SU-DHL-6 (cell line): ENCODE results near the gene HNRNPL.

Source experiments
- H2AFZ ChIP-seq: fragments of 200-600 bp; sonication (generic); 2 replicates; pipeline ENCODE4 v1.6.1; 2014; ENCODE audit warnings: low read depth, mild to moderate bottlenecking, moderate library complexity, mixed read lengths, antibody characterized with exemption, low read length; ENCODE audit not compliant: severe bottlenecking
- H3F3A ChIP-seq: fragments of 200-600 bp; shearing (Covaris generic); 2 replicates; pipeline ENCODE4 v1.6.0; 2016; ENCODE audit warnings: antibody characterized with exemption, mild to moderate bottlenecking; ENCODE audit not compliant: insufficient read depth
- H3K27ac ChIP-seq: fragments of 200-600 bp; sonication (generic); 2 replicates; pipeline ENCODE4 v1.5.1; 2016; ENCODE audit warnings: low read depth, mild to moderate bottlenecking, low read length, moderate library complexity, mixed read lengths
- H3K27me3 ChIP-seq: fragments of 200-600 bp; sonication (generic), shearing (Covaris generic); 2 replicates; pipeline ENCODE4 v1.6.0; 2014; ENCODE audit warnings: mild to moderate bottlenecking, low read length
- H3K36me3 ChIP-seq: fragments of 200-600 bp; sonication (generic); 2 replicates; pipeline ENCODE4 v1.6.1; 2014; ENCODE audit warnings: mild to moderate bottlenecking, low read length, mixed read lengths
- H3K4me2 ChIP-seq: fragments of 300-600, 200-600 bp; shearing (Covaris generic), sonication (generic); 2 replicates; pipeline ENCODE4 v1.6.0; 2014; ENCODE audit warnings: low read length, low read depth, mild to moderate bottlenecking; ENCODE audit not compliant: poor library complexity, severe bottlenecking
- H3K4me3 ChIP-seq: fragments of 200-600 bp; sonication (generic); 2 replicates; pipeline ENCODE4 v1.5.1; 2014; ENCODE audit warnings: antibody characterized with exemption, low read length, mild to moderate bottlenecking, mixed read lengths; ENCODE audit not compliant: insufficient read depth, poor library complexity, severe bottlenecking
- H3K79me2 ChIP-seq: fragments of 200-600 bp; sonication (generic); 2 replicates; pipeline ENCODE4 v1.6.1; 2014; ENCODE audit warnings: mild to moderate bottlenecking, low read length, moderate library complexity; ENCODE audit not compliant: insufficient read depth
- H3K9ac ChIP-seq: fragments of 200-600 bp; sonication (generic); 2 replicates; pipeline ENCODE4 v1.7.0; 2014; ENCODE audit warnings: mild to moderate bottlenecking, low read length
- H3K9me2 ChIP-seq: fragments of 200-600 bp; sonication (generic); replicated peaks from 2 replicates; pipeline ENCODE4 v1.6.1; 2014; ENCODE audit warnings: low read length; ENCODE audit not compliant: insufficient read depth
- H3K9me3 ChIP-seq: fragments of 200-600 bp; sonication (generic); 2 replicates; pipeline ENCODE4 v1.6.1; 2014; ENCODE audit warnings: low read length, mixed read lengths; ENCODE audit not compliant: insufficient read depth
- H4K20me1 ChIP-seq: fragments of 200-600 bp; sonication (generic); 2 replicates; pipeline ENCODE4 v1.6.1; 2014; ENCODE audit warnings: low read depth, mild to moderate bottlenecking, antibody characterized with exemption, low read length, moderate library complexity, mixed read lengths
- CTCF ChIP-seq: fragments of 200-600 bp; sonication (generic); IDR thresholded peaks from one replicate; pipeline ENCODE4 v1.5.1; 2017; ENCODE audit warnings: antibody characterized with exemption, mild to moderate bottlenecking, low read length, moderate library complexity; ENCODE audit not compliant: insufficient read depth, poor library complexity, severe bottlenecking
- EZH2phosphoT487 ChIP-seq: fragments of 200-600 bp; sonication (generic), shearing (Covaris generic); conservative IDR thresholded peaks from 2 replicates; pipeline ENCODE4 v1.6.1; 2018; ENCODE audit warnings: mild to moderate bottlenecking, antibody characterized with exemption, low read length, moderate library complexity, mixed read lengths

HNRNPL gene

GRCh38 chr19:38846097-38846496, 3.7 kb downstream of the HNRNPL start:
- no peak overlapping the region for H3K27ac ChIP-seq
- H3K4me2 ChIP-seq, result no peak overlapping the region
- H2AFZ ChIP-seq, result no peak overlapping the region
- H3K9ac ChIP-seq, result no peak overlapping the region
- TF ChIP-seq EZH2phosphoT487 (no peak), CTCF (no peak)
- H3F3A ChIP-seq, result peaks cover 24% of the 10 kb centered on the region
- H3K79me2 ChIP-seq, result peaks cover 81% of the 10 kb centered on the region
- H3K4me3 ChIP-seq, result no peak overlapping the region
- H3K36me3 ChIP-seq, result peaks cover 69% of the 10 kb centered on the region
- peaks cover 68% of the 10 kb centered on the region for H4K20me1 ChIP-seq
- no peaks in the 10 kb centered on the region for H3K27me3 ChIP-seq
- no peaks in the 10 kb centered on the region for H3K9me3 ChIP-seq
- H3K9me2 ChIP-seq, result no peaks in the 10 kb centered on the region

DNA sequence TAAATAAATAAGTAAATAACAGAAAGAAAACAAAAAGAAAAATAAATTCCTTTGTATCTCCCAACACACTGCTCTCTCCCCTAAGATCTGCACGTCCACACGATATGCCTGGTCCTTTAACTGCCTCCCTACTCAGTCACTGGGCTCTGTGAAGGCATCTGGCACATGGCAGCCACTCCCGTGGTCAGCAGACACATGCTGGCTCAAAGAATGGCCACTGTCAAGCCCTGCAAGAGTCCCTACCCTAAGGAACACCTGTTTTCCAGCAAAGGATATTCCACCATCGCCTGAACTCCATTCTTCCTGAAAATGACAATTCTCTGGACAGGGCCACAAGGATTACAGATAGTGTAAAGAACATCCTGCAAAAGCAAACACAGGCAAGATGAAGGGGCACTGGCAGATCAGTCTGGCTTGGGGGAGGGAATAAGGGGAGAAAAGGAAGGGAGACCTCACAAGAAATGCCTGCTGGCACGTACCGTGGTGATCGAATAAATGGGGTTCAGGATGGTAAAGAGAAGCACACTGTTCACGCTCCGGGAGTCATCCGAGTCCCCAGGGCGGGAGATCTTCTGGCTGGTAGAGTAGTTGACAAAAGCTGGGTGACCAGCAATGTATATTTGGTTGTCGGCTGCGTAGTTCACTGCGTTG, 4.3 kb downstream of the HNRNPL start:
- Histone ChIP-seq H2AFZ (no peak overlapping the region), H3K27ac (no peak overlapping the region), H3K4me2 (no peak overlapping the region), H3K9me3 (no peaks in the 10 kb centered on the region), H3K79me2 (peaks cover 83% of the 10 kb centered on the region), H4K20me1 (peaks cover 71% of the 10 kb centered on the region), H3K36me3 (peaks cover 73% of the 10 kb centered on the region), H3K4me3 (no peak overlapping the region), H3K27me3 (no peaks in the 10 kb centered on the region), H3K9me2 (no peaks in the 10 kb centered on the region), H3K9ac (no peak overlapping the region), H3F3A (peaks cover 22% of the 10 kb centered on the region)
- TF ChIP-seq EZH2phosphoT487, result no peak
- no peak for TF ChIP-seq CTCF

GRCh38 chr19:38844093-38844686, 5.6 kb downstream of the HNRNPL start:
- no peaks in the 10 kb centered on the region for H3K9me2 ChIP-seq
- no peak overlapping the region for H3K4me2 ChIP-seq
- peaks cover 28% of the 10 kb centered on the region for H3F3A ChIP-seq
- H3K9me3 ChIP-seq, result no peaks in the 10 kb centered on the region
- no peaks in the 10 kb centered on the region for H3K27me3 ChIP-seq
- no peak overlapping the region for H3K27ac ChIP-seq
- no peak overlapping the region for H2AFZ ChIP-seq
- H3K79me2 ChIP-seq, result peaks cover 83% of the 10 kb centered on the region
- peaks cover 76% of the 10 kb centered on the region for H4K20me1 ChIP-seq
- no peak overlapping the region for H3K4me3 ChIP-seq
- TF ChIP-seq CTCF (no peak), EZH2phosphoT487 (no peak)
- no peak overlapping the region for H3K9ac ChIP-seq
- H3K36me3 ChIP-seq, result peaks cover 79% of the 10 kb centered on the region
